HEK293T (cell line): ENCODE results near the gene ACOT7.

ENCODE experiments used
- ARNT ChIP-seq: fragments of 450-650 bp; IDR thresholded peaks from 2 replicates; pipeline ENCODE4 v1.6.1; 2017; ENCODE audit warnings: mild to moderate bottlenecking
- BHLHE40 ChIP-seq: fragments of 450-650 bp; IDR thresholded peaks from 2 replicates; pipeline ENCODE4 v1.6.1; 2016; ENCODE audit warnings: mild to moderate bottlenecking, moderate library complexity, borderline replicate concordance
- CTBP1 ChIP-seq: fragments of 450-650 bp; IDR thresholded peaks from 2 replicates; pipeline ENCODE4 v1.6.1; 2016; ENCODE audit warnings: borderline replicate concordance
- ELF4 ChIP-seq: fragments of 450-650 bp; IDR thresholded peaks from 2 replicates; pipeline ENCODE4 v1.6.1; 2017; ENCODE audit warnings: antibody characterized with exemption
- FOXA1 ChIP-seq: fragments of 450-650 bp; IDR thresholded peaks from 2 replicates; pipeline ENCODE4 v1.6.1; 2016; ENCODE audit warnings: mild to moderate bottlenecking
- FOXK2 ChIP-seq: fragments of 450-650 bp; IDR thresholded peaks from 2 replicates; pipeline ENCODE4 v1.6.1; 2016; ENCODE audit warnings: mild to moderate bottlenecking
- FOXM1 ChIP-seq: fragments of 450-650 bp; IDR thresholded peaks from 2 replicates; pipeline ENCODE4 v1.6.1; 2017; ENCODE audit warnings: mild to moderate bottlenecking, borderline replicate concordance
- HDGF ChIP-seq: fragments of 450-650 bp; IDR thresholded peaks from 2 replicates; pipeline ENCODE4 v1.6.1; 2017; ENCODE audit warnings: antibody characterized with exemption, borderline replicate concordance
- SP1 ChIP-seq: fragments of 450-650 bp; IDR thresholded peaks from 2 replicates; pipeline ENCODE4 v1.6.1; 2017
- TARDBP ChIP-seq: fragments of 450-650 bp; IDR thresholded peaks from 2 replicates; pipeline ENCODE4 v1.6.1; 2016

DNA sequence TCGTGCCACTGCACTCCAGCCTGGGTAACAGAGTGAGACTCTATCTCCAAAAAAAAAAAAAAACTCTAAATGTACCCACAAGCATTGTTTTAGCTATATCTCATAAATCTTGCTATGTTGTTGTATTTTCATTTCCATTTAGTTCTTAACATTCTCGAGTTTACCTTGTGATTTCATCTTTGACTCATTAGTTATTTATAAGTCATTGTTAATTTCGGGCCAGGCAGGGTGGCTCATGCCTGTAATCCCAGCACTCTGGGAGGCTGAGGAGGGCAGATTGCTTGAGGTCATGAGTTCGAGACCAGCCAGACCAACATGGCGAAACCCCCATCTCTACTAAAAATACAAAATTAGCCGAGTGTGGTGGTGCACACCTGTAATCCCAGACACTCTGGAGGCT lies 14.5 kb upstream of the ACOT7 start:
- TF ChIP-seq FOXM1 (no peak), CTBP1 (no peak), FOXK2 (no peak), FOXA1 (no peak), ARNT (no peak), HDGF (no peak), BHLHE40 (no peak), TARDBP (no peak), ELF4 (no peak), SP1 (no peak)
